CD14-positive monocyte (primary cell): Measurements from ENCODE around the gene SGMS1. TPM values are rescaled to one million over a fixed set of nuclear protein-coding genes. Genes with fewer than 3 reads are reported as not detected.

Experiments used
- DNase-seq, 3 donors: peaks; one replicate each; pipeline ENCODE4 v3.0.0-alpha.2; 2011 to 2022
- H2AFZ ChIP-seq: 2 replicates; pipeline ENCODE4 v1.6.0; 2012; ENCODE audit warnings: mild to moderate bottlenecking, low read depth, low read length, inconsistent platforms; ENCODE audit not compliant: insufficient read depth, poor library complexity, severe bottlenecking
- H3K27ac ChIP-seq, 2 donors: 1 replicate in 1 of 2; 2 replicates in 1 of 2; pipeline ENCODE4 v1.5.1; 2012 to 2013; ENCODE audit warnings: low read length in 2 of 2, control low read depth in 1 of 2, inconsistent platforms in 1 of 2, low read depth in 1 of 2, mild to moderate bottlenecking in 1 of 2
- H3K27me3 ChIP-seq, 2 donors: one replicate each; pipeline versions ENCODE4 v1.6.0 to v1.6.1; 2011 to 2013; ENCODE audit warnings: low read length in 2 of 2; ENCODE audit not compliant: control insufficient read depth in 2 of 2, insufficient read depth in 2 of 2
- H3K36me3 ChIP-seq, 2 donors: replicated peaks in 1 of 2; 1 replicate in 1 of 2; 2 replicates in 1 of 2; pipeline versions ENCODE4 v1.5.1 to v1.6.1; 2012 to 2013; ENCODE audit warnings: low read length in 2 of 2, control low read depth in 1 of 2, inconsistent platforms in 1 of 2, mild to moderate bottlenecking in 1 of 2; ENCODE audit not compliant: insufficient read depth in 2 of 2, control insufficient read depth in 1 of 2
- H3K4me1 ChIP-seq, 2 donors: 1 replicate in 1 of 2; 2 replicates in 1 of 2; pipeline versions ENCODE4 v1.5.1 to v1.6.1; 2012 to 2013; ENCODE audit warnings: low read length in 2 of 2, control low read depth in 1 of 2, inconsistent platforms in 1 of 2, mild to moderate bottlenecking in 1 of 2, moderate library complexity in 1 of 2; ENCODE audit not compliant: insufficient read depth in 2 of 2, control insufficient read depth in 1 of 2
- H3K4me2 ChIP-seq: replicated peaks from 2 replicates; pipeline ENCODE3; 2012; ENCODE audit warnings: low read length, moderate library complexity, mild to moderate bottlenecking; ENCODE audit not compliant: poor library complexity, severe bottlenecking; ENCODE audit errors: extremely low read depth
- H3K4me3 ChIP-seq, 3 experiments: fragments of 200-600 bp in 1 of 3; sonication (generic) in 1 of 3; replicated peaks in 1 of 3; 1 replicate in 2 of 3; 2 replicates in 1 of 3; pipeline ENCODE4 v1.5.1; 2011 to 2013; ENCODE audit warnings: low read length in 3 of 3, mild to moderate bottlenecking in 3 of 3, control low read depth in 2 of 3, low read depth in 2 of 3, inconsistent platforms in 1 of 3, moderate library complexity in 1 of 3
- H3K79me2 ChIP-seq: 2 replicates; pipeline ENCODE4 v1.6.0; 2012; ENCODE audit warnings: mild to moderate bottlenecking, control low read depth, inconsistent platforms, low read length, moderate library complexity; ENCODE audit not compliant: insufficient read depth
- H3K9ac ChIP-seq: 2 replicates; pipeline ENCODE4 v1.6.0; 2017; ENCODE audit warnings: low read length, mild to moderate bottlenecking; ENCODE audit not compliant: insufficient read depth, poor library complexity, severe bottlenecking
- H3K9me3 ChIP-seq, 2 donors: replicated peaks in 1 of 2; 1 replicate in 1 of 2; 2 replicates in 1 of 2; pipeline versions ENCODE4 v1.5.1 to v1.6.1; 2012 to 2013; ENCODE audit warnings: low read length in 2 of 2, control low read depth in 1 of 2; ENCODE audit not compliant: control insufficient read depth in 1 of 2, insufficient read depth in 1 of 2
- H4K20me1 ChIP-seq: 2 replicates; pipeline ENCODE4 v1.6.0; 2012; ENCODE audit warnings: mild to moderate bottlenecking, low read length, control low read depth, moderate library complexity; ENCODE audit not compliant: insufficient read depth
- H3K27ac Mint-ChIP-seq, 7 donors: one replicate each; pipeline ENCODE4 v1.8.0; 2020; ENCODE audit warnings: mild to moderate bottlenecking in 7 of 7, mixed read lengths in 7 of 7, moderate library complexity in 6 of 7, inconsistent platforms in 2 of 7
- H3K27me3 Mint-ChIP-seq, 3 donors: one replicate each; pipeline ENCODE4 v1.8.0; 2021 to 2022; ENCODE audit warnings: low read depth in 3 of 3, mild to moderate bottlenecking in 3 of 3, mixed read lengths in 3 of 3, moderate library complexity in 3 of 3, inconsistent platforms in 1 of 3
- H3K36me3 Mint-ChIP-seq, 2 donors: one replicate each; pipeline ENCODE4 v1.8.0; 2020; ENCODE audit warnings: mixed read lengths in 2 of 2, inconsistent platforms in 1 of 2, mild to moderate bottlenecking in 1 of 2
- H3K4me1 Mint-ChIP-seq: one replicate; pipeline ENCODE4 v1.8.0; 2020; ENCODE audit warnings: mild to moderate bottlenecking, mixed read lengths
- H3K4me3 Mint-ChIP-seq, 2 donors: one replicate each; pipeline ENCODE4 v1.8.0; 2020; ENCODE audit warnings: mild to moderate bottlenecking in 2 of 2, mixed read lengths in 2 of 2, moderate library complexity in 1 of 2
- H3K9me3 Mint-ChIP-seq, 7 donors: one replicate each; pipeline ENCODE4 v1.8.0; 2020 to 2022; ENCODE audit warnings: mixed read lengths in 7 of 7, mild to moderate bottlenecking in 6 of 7, moderate library complexity in 6 of 7, inconsistent platforms in 2 of 7
- CTCF ChIP-seq: fragments of 200-600 bp; IDR thresholded peaks from one replicate; pipeline ENCODE4 v1.8.0; 2022; ENCODE audit warnings: antibody characterized with exemption, mild to moderate bottlenecking
- WGBS: methylation state at CpG from one replicate; pipeline ENCODE4 v1.1.5; 2013; ENCODE audit warnings: missing lambda C conversion rate; ENCODE audit not compliant: insufficient coverage; 5-methylcytosine and 5-hydroxymethylcytosine counted together
- intact Hi-C, 2 donors: fragments of 100-400 bp; cut with micrococcal nuclease; formaldehyde crosslinking; loops; one replicate each; pipeline versions ENCODE4 v1.15.0 to v1.15.1; 2023
- polyA plus RNA-seq, 3 donors: library from polyadenylated mRNA; depleted of rRNA in 1 of 3; unstranded in 2 of 3; stranded (reverse) in 1 of 3; fragments of 300-500 nt in 2 of 3; fragments of >200 nt in 1 of 3; fragmentation: Illumina TruSeq in 2 of 3; gene quantifications; 1 replicate in 2 of 3; 2 replicates in 1 of 3; pipeline ENCODE4 v1.2.3, GENCODE V29; 2012 to 2021

Gene SGMS1
- polyA plus RNA-seq, 3 donors = 19.5 to 20.6 (median 20.4) TPM

GRCh38 chr10:50322077-50322476 lies 301.7 kb downstream of the SGMS1 start:
- peak; percentile 44 to 82 (median 71) for DNase-seq
- H3K27ac ChIP-seq = peak overlapping the region; percentile 59 to 81
- no peak overlapping the region for H3K9ac ChIP-seq
- 100% methylated on average over 1 of the region's 3 CpGs for WGBS
- peaks cover 55% of the 10 kb centered on the region for H3K4me1 Mint-ChIP-seq
- no peak overlapping the region for H3K4me3 Mint-ChIP-seq
- H3K4me3 ChIP-seq = no peak overlapping the region
- no peaks in the 10 kb centered on the region for H3K9me3 ChIP-seq
- no peak overlapping the region for H3K4me2 ChIP-seq
- H3K27me3 Mint-ChIP-seq = peaks cover 0 to 2% (median 0%) of the 10 kb centered on the region in 3 donors
- intact Hi-C loops = no loop called here
- peaks cover 48 to 49% of the 10 kb centered on the region in 2 donors for H3K4me1 ChIP-seq
- peaks cover 48 to 53% of the 10 kb centered on the region in 2 donors for H3K36me3 Mint-ChIP-seq
- peaks cover 6 to 35% of the 10 kb centered on the region in 2 donors for H3K36me3 ChIP-seq
- H3K27me3 ChIP-seq = no peaks in the 10 kb centered on the region
- peak overlapping the region; percentile 44 to 92 (median 86) for H3K27ac Mint-ChIP-seq
- no peak overlapping the region for H2AFZ ChIP-seq
- H3K9me3 Mint-ChIP-seq = no peaks in the 10 kb centered on the region
- peaks cover 7% of the 10 kb centered on the region for H3K79me2 ChIP-seq
- peaks cover 28% of the 10 kb centered on the region for H4K20me1 ChIP-seq
- no peak for TF ChIP-seq CTCF

- Histone ChIP-seq H3K27me3 (no peaks in the 10 kb centered on the region), H3K4me2 (no peak overlapping the region), H3K36me3 (peaks cover 6 to 53% of the 10 kb centered on the region in 2 donors), H3K4me1 (peaks cover 24% of the 10 kb centered on the region in 2 donors), H3K9ac (no peak overlapping the region), H2AFZ (no peak overlapping the region), H3K9me3 (no peaks in the 10 kb centered on the region), H3K4me3 (no peak overlapping the region), H3K79me2 (peaks cover 14% of the 10 kb centered on the region), H4K20me1 (peaks cover 58% of the 10 kb centered on the region), H3K27ac (no peak overlapping the region)
- Mint-ChIP-seq H3K4me1 (peaks cover 34% of the 10 kb centered on the region), H3K9me3 (peaks cover 0 to 1% (median 0%) of the 10 kb centered on the region in 7 donors), H3K27me3 (peaks cover 0 to 2% (median 2%) of the 10 kb centered on the region in 3 donors), H3K4me3 (no peak overlapping the region), H3K36me3 (peaks cover 48 to 54% of the 10 kb centered on the region in 2 donors), H3K27ac (peak overlapping the region in 1 of 7 donors; percentile 69)
- no peak for TF ChIP-seq CTCF
- no peak for DNase-seq
- intact Hi-C loops = no loop called here
These were observed 305.6 kb downstream of the SGMS1 start for GRCh38 chr10:50318129-50318528.
